Cerebellar nuclear complex (tissue), 1 donor: ENCODE data around the gene LURAP1L.
A peak's percentile ranks its signal among the peaks of the same experiment; 100 is the strongest.

ENCODE experiments used
- DNase-seq, 2 experiments: peaks; one replicate each; lab custom pipeline; 2025; lab: John Stamatoyannopoulos, UW

Gene LURAP1L

DNA sequence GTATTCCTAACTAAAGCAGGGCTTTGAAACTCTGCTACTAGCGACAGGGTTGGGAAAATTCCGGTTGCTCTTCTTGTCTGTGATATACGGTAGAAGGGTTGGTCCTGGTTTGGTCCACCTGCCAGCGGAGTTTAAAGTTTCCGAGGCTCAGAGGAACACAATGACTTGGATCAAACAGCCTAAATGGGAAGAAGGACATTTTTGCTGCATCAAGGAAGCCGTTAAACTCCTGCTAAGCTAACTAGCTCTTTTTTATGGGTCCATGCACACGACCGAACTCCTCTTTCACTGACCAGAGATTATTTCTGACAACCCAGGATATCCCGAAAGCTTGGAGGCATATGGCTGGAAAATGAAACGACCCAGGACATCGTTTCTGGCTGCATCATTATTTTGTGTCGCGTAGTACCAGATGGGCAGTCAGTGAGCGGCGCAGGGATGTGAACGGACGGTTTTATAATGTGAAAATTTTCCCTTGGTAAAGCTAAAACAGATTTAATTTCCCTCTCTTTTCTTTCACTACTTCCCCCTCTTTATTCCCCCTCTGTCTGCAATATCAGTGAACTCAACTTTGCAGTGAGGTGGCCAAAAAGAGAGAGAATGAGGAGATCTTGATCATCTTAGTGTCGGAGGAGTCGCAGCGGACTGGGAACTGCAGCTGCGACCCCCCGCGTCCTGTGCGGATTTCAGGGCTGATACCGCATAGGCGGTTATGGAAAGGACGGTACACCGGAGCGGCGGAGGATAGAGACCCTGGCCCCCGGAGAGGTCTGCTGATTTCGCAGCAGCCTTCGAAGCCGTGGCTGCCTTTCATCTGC is at the start of gene LURAP1L:
Gene LURAP1L, plus strand, starts transcription at position 160 of the 818 bp plus-strand sequence. CDS start 696 bp downstream, outside the sequence.
- DNase-seq: peak; percentile 61 to 65

DNA sequence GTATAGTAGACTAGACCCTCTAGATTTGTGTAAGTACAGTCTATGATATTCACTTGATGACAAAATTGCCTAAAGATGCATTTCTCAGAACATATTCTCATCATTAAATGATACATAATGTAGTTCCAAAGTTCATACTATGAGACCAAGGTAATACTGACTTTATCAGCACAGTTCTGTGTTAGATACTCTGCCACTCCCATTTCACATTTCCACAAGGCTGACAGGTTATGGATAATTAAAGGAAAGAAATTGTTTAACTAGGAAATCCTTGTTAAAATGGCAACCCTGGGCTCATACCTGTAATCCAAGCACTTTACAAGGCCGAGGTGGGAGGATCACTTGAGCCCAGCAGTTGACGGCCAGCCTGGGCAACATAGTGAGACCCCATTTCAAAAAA is 48.0 kb upstream of the LURAP1L start:
- no peak for DNase-seq

DNA sequence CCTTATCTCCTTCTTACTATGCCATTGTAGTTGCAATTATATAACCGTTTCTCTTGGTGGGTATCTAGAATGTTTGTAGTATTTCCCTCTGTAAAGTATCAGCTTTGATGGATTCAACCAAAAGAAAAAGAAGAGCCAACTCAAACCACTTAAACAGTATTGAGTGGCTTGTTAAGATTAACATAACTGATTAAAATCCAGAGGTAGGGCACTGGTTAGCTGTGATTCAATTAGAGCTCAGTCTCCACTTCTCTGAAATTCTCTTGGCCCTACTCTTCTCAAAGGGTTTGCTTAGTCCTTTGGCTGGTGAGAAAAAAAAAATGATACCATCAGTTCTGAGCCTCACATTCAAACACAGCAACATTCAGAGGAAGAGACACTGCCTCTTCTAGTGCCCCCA is 44.6 kb upstream of the LURAP1L start:
- no peak for DNase-seq

DNA sequence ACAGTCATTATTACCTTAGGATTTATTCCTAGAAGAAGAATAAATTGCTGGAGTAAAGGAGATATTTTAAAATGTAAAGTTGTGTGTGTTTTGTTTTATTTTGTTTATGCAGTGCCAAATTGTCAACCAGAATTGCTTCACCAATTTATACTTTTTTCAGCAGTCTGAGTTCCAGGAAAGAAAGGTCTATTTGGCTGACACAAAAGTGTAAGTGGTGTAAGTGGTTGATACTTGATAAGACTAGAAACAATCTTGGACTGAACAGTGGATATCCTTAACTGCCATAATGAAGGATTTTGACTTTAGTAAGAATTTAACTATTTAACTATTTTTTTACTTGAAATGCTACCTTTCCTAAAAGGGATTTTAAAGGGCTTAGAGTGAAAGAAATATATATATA is 43.9 kb upstream of the LURAP1L start:
- DNase-seq: no peak

- DNase-seq: no peak
These were observed 41.8 kb upstream of the LURAP1L start for GRCh38 chr9:12732971-12733370.

GRCh38 chr9:12735665-12736064 is 39.2 kb upstream of the LURAP1L start:
- no peak for DNase-seq

DNA sequence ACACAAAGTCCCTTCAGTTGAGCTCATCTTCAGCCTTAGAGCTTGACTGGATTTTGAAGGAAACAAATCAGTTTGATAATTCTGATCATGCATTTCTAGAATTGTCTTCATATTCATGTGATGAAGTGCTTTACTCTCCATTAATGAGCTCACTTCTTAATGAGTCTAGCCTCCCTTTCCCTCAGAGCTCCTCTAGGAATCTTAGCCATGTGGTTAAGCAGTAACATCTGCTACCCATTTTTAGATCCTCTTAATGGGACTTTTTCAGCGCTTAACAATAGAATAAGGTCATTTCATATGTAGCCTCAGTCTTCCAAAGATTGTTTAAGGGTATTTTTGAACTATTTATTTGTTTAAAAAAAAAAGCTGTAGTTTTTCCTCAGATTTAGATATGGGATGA is 36.9 kb upstream of the LURAP1L start:
- no peak for DNase-seq

GRCh38 chr9:12739014-12739652 is 35.7 kb upstream of the LURAP1L start:
- no peak for DNase-seq

GRCh38 chr9:12740845-12741244 is 34.0 kb upstream of the LURAP1L start:
- DNase-seq: no peak

- DNase-seq: no peak
These were observed 26.8 kb upstream of the LURAP1L start for GRCh38 chr9:12748016-12748415.

- DNase-seq: no peak
These were observed 25.9 kb upstream of the LURAP1L start for GRCh38 chr9:12748954-12749353.

DNA sequence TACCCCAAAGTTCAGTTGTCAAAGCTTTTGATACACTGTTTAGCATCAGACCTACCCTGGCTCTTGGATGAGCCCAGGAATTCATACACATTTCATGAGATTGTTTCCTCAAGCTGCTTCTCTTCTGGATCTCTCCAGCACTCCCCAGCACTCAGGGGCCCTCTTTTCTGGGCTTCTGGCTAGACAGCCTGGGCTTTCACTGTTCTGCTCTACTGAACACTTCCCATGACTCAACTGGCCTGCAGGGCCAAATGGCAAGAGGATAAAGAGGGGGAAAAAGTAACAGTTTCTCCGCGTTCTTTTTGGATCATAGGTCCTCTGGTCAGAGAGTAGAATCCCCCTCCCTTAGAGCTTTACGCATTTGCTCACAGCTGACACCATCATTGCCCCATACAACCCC is 20.9 kb upstream of the LURAP1L start:
- no peak for DNase-seq

DNA sequence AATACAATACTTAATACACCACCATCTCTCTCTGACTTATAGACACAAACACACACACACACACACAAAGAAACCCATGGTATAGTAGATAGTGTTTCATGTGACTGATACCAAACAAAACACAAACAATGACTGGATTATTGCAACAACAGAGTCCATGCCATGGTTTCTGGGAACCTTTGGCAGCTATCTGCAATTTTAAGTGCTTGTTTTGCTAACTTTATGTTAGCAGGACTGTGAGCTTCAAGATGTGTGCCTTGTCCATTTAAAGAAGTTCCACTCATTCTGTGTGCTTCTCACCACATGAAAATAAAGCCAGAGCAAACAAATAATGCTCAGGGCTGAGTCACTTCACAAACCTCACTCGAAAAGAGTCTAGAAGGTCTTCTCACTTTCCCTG is 15.1 kb upstream of the LURAP1L start:
- no peak for DNase-seq

- DNase-seq: no peak
These were observed 14.1 kb upstream of the LURAP1L start for GRCh38 chr9:12760758-12761157.

GRCh38 chr9:12764150-12764549 is 10.7 kb upstream of the LURAP1L start:
- no peak for DNase-seq

GRCh38 chr9:12765088-12765798 is 9.6 kb upstream of the LURAP1L start:
- DNase-seq: no peak

GRCh38 chr9:12766357-12766756 is 8.5 kb upstream of the LURAP1L start:
- no peak for DNase-seq

- DNase-seq: no peak
These were observed 4.6 kb upstream of the LURAP1L start for GRCh38 chr9:12770261-12770660.

DNA sequence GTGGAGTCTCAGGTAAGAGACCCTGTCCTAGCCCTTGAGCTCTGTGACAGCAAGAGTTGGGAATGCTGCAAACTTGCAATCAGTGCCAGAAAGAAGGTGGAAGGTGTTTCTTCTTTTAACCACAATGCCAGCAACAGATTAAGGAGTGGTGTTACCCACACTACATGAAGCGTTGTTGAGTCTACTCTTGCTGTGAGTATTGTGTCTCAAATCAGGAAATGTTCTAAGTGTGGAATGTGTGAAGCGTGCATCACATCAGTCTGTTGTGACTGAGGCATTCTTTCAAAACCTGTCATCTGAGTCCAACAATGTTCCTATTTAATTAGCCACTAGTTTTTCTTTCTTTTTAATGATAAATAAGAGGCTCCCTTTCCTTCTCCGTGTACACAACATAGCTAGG is 2.9 kb upstream of the LURAP1L start:
- no peak for DNase-seq

DNA sequence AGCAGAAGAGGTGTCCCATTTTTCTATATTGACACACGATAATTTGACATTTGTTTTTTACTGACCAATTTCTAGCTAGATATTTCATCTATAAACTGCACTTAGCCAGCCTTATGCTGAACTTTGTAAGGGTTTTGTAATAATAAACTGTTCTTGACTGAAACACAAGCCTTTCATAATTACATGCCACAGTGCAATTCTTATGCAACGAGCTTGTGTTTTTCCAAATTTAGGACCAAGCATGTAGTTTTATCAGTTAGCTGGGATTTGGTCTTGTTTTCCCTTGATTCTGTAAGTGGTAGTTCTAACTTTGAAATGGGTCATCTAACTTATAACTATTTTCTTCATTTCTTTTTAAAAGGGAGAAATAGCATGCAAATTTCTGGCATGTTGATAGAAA is 1.3 kb upstream of the LURAP1L start:
- no peak for DNase-seq

GRCh38 chr9:12775679-12776512 is 1.1 kb downstream of the LURAP1L start:
- peak in 1 of 2 experiments; percentile 60 for DNase-seq

GRCh38 chr9:12776513-12777055 is 1.8 kb downstream of the LURAP1L start:
- DNase-seq: peak in 1 of 2 experiments; percentile 12
